Uterus (tissue), 4 donors: ENCODE data around the gene LIG3. TPM values are rescaled to one million over a fixed set of nuclear protein-coding genes. Genes with fewer than 3 reads are reported as not detected.
"Not testable (repeated sequence)": the region's sequence is repeated elsewhere in the genome, so short reads cannot be mapped to it uniquely, and the experiment has no call there.

Source experiments
- DNase-seq, 2 donors: peaks; one replicate each; pipeline ENCODE4 v3.0.0-alpha.2; 2019 to 2020
- H3K27ac ChIP-seq, 2 donors: fragments of 200-600 bp; sonication (generic); 1 replicate in 1 of 2; 2 replicates in 1 of 2; pipeline ENCODE4 v1.5.1; 2016 to 2018
- H3K27me3 ChIP-seq, 2 donors: fragments of 200-600 bp; sonication (generic); one replicate each; pipeline ENCODE4 v1.5.1; 2018 to 2019; ENCODE audit warnings: control low read depth in 1 of 2
- H3K36me3 ChIP-seq, 2 donors: fragments of 200-600 bp; sonication (generic); one replicate each; pipeline ENCODE4 v1.5.1; 2019; ENCODE audit warnings: control low read depth in 1 of 2
- H3K4me1 ChIP-seq, 2 donors: fragments of 200-600 bp; sonication (generic); one replicate each; pipeline ENCODE4 v1.5.1; 2018 to 2019; ENCODE audit warnings: control low read depth in 1 of 2
- H3K4me3 ChIP-seq, 2 donors: fragments of 200-600 bp; sonication (generic); 1 replicate in 1 of 2; 2 replicates in 1 of 2; pipeline ENCODE4 v1.5.1; 2018 to 2019; ENCODE audit warnings: mild to moderate bottlenecking in 1 of 2
- H3K9me3 ChIP-seq, 2 donors: fragments of 200-600 bp; sonication (generic); one replicate each; pipeline ENCODE4 v1.5.1; 2019; ENCODE audit warnings: control low read depth in 1 of 2
- POLR2A ChIP-seq, 2 donors: fragments of 450-650 bp; IDR thresholded peaks; one replicate each; pipeline ENCODE4 v1.6.1; 2016; ENCODE audit warnings: antibody characterized with exemption in 2 of 2, mild to moderate bottlenecking in 1 of 2, moderate library complexity in 1 of 2
- intact Hi-C: fragments of 100-400 bp; cut with DNase I; formaldehyde crosslinking; loops from one replicate; pipeline ENCODE4 v1.15.1; 2023; ENCODE audit warnings: low total_unique reads
- total RNA-seq, 4 donors: library from RNA; depleted of rRNA in 3 of 4; stranded (reverse); fragments of >200 nt in 3 of 4; gene quantifications; one replicate each; pipeline versions ENCODE4 v1.1.0 to v1.2.4, GENCODE V29; 2014 to 2023
- TF ChIP-seq, protein P1 (sequence below), 4 experiments: fragments of 200-600 bp in 2 of 4; fragments of 450-650 bp in 2 of 4; sonication (generic) in 2 of 4; IDR thresholded peaks; one replicate each; pipeline ENCODE4 v1.5.1; 2016 to 2019; ENCODE audit warnings: antibody characterized with exemption in 4 of 4, mild to moderate bottlenecking in 2 of 4, moderate library complexity in 1 of 4
- donor health status: DM: yes; HTN: yes; CAD: no.

The LIG3 gene
- 100 to 1,000 TPM in 1 of 4 donors, 10 to 100 TPM in 3; 11.5 to 108 (median 57.0) TPM for total RNA-seq

DNA sequence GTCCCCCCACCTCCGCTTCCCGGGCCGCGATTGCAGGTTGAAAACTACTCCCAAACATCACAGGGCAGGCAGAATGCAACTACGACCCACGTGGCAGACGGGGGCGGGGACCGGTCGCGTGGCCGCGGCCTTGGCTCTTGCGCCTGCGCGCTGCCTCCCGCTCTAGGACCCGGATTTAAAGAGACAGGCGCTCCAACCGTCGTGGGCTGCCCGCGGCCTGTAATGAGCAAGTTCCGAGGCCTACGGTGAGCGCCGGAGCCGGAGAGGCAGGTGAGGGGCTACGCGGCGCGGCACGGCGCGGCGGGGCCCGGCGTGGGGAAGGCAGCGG is at the start of gene LIG3:
TSS of gene LIG3 (plus strand) at position 160 of the 328 bp plus-strand sequence. CDS start 2,494 bp downstream, outside the sequence.
- peak; percentile 56 to 81 for TF ChIP-seq POLR2A (IDR thresholded peaks at IDR 0.05)
- TF ChIP-seq, protein P1, sequence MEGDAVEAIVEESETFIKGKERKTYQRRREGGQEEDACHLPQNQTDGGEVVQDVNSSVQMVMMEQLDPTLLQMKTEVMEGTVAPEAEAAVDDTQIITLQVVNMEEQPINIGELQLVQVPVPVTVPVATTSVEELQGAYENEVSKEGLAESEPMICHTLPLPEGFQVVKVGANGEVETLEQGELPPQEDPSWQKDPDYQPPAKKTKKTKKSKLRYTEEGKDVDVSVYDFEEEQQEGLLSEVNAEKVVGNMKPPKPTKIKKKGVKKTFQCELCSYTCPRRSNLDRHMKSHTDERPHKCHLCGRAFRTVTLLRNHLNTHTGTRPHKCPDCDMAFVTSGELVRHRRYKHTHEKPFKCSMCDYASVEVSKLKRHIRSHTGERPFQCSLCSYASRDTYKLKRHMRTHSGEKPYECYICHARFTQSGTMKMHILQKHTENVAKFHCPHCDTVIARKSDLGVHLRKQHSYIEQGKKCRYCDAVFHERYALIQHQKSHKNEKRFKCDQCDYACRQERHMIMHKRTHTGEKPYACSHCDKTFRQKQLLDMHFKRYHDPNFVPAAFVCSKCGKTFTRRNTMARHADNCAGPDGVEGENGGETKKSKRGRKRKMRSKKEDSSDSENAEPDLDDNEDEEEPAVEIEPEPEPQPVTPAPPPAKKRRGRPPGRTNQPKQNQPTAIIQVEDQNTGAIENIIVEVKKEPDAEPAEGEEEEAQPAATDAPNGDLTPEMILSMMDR (IDR thresholded peaks at IDR 0.05): no peak
- intact Hi-C loops: no loop called here
- peak within 1 kb of the TSS; percentile 99 for H3K27ac ChIP-seq
- no peaks in the 10 kb centered on the region for H3K36me3 ChIP-seq
- no peaks in the 10 kb centered on the region for H3K4me1 ChIP-seq
- H3K27me3 ChIP-seq: no peaks in the 10 kb centered on the region
- H3K9me3 ChIP-seq: no peaks in the 10 kb centered on the region
- H3K4me3 ChIP-seq: peak within 1 kb of the TSS; percentile 82 to 83
- peak; percentile 94 to 95 for DNase-seq

DNA sequence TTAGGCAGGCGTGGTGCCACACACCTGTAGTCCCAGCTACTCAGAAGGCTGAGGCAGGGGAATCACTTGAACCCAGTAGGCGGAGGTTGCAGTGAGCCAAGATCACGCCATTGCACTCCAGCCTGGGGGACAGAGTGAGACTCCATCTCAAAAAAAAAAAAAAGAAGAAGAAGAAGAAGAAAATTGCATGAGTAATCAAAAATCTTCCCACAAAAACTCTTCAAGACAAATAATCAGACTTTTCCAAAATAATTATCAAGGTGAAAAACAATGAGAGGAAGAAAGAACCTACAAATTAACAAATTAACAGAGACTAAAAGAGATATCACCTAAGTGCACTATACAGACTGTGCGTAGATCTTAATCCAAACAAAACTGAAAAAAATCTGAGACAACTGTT is 29.5 kb upstream of the LIG3 start:
- H3K9me3 ChIP-seq, H3K4me3 ChIP-seq, H3K27ac ChIP-seq, H3K36me3 ChIP-seq, H3K4me1 ChIP-seq, intact Hi-C loops, DNase-seq, H3K27me3 ChIP-seq: not testable (repeated sequence)

DNA sequence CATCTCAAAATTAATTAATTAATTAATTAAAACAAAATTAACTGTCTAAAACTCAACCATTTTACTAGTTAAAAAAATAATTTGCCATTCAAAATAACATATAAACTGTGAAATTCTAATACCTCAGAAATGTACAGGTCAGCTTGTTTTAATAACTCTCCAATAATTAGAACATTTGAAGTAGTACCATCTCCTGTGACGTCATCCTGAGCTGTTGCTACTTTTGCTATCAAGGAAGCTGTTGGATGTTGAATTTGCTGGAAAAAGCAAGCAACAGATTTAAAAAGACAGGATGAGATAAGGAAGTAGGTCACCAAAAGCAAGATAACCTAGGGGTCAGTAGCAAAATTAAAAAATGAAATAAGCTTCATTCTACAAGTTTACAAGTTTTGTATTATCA is 21.9 kb upstream of the LIG3 start:
- H3K4me3 ChIP-seq: no peak overlapping the region
- DNase-seq: no peak
- TF ChIP-seq, protein P1 (IDR thresholded peaks at IDR 0.05): no peak
- no peak for TF ChIP-seq POLR2A (IDR thresholded peaks at IDR 0.05)
- intact Hi-C loops: no loop called here
- no peaks in the 10 kb centered on the region for H3K36me3 ChIP-seq
- no peak overlapping the region for H3K27ac ChIP-seq
- no peaks in the 10 kb centered on the region for H3K9me3 ChIP-seq
- no peaks in the 10 kb centered on the region for H3K27me3 ChIP-seq
- H3K4me1 ChIP-seq: peaks cover 5 to 8% of the 10 kb centered on the region in 2 donors

DNA sequence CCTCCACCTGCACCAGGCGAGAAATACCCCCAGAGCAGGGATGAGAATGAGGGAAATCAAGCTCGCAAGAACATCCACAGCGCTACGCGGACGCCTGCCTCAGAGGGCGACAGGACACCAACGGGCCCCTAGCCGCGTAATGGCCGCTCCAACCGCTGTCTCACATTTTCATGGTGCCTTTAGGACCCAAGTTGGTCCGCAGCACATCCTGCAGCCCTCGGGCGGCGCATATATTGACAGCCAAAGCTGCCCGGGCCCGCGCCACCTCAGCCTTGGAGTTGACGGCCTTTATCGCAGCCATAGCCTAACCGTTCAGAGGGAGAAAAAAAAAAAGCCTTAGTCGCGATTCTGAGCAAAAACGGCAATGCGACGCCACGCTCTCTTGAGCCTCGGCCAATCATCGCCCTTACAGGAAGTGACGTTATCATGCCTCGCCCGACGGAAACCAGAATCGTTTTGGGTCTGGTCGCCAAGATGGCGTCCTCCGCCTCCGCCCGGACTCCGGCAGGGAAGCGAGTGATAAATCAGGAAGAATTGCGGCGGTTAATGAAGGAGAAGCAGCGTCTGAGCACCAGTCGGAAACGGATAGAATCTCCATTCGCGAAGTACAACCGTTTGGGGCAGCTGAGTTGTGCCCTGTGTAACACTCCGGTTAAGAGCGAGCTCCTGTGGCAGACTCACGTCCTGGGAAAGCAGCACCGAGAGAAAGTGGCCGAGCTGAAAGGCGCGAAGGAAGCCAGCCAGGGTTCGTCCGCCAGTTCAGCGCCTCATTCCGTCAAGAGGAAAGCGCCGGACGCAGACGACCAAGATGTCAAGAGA is 19.0 kb upstream of the LIG3 start, which contains the start of the genes CCT6B and ZNF830:
TSS of gene CCT6B (minus strand) at position 368 of the 819 bp plus-strand sequence. CDS start at position 301, 67 bp downstream.
TSS of gene ZNF830 (plus strand) at position 448 of the 819 bp plus-strand sequence. CDS start at position 475, 27 bp downstream.
- H3K27me3 ChIP-seq: no peaks in the 10 kb centered on the region
- TF ChIP-seq, protein P1 (IDR thresholded peaks at IDR 0.05): peak in 1 of 4 experiments; percentile 3
- TF ChIP-seq POLR2A (IDR thresholded peaks at IDR 0.05): peak; percentile 57 to 60
- peaks cover 5 to 8% of the 10 kb centered on the region in 2 donors for H3K4me1 ChIP-seq
- intact Hi-C loops: no loop called here
- DNase-seq: peak; percentile 92 to 94
- no peaks in the 10 kb centered on the region for H3K9me3 ChIP-seq
- H3K4me3 ChIP-seq: peak within 1 kb of the TSS; percentile 79 to 92
- H3K27ac ChIP-seq: peak within 1 kb of the TSS; percentile 87 to 96
- H3K36me3 ChIP-seq: no peaks in the 10 kb centered on the region

DNA sequence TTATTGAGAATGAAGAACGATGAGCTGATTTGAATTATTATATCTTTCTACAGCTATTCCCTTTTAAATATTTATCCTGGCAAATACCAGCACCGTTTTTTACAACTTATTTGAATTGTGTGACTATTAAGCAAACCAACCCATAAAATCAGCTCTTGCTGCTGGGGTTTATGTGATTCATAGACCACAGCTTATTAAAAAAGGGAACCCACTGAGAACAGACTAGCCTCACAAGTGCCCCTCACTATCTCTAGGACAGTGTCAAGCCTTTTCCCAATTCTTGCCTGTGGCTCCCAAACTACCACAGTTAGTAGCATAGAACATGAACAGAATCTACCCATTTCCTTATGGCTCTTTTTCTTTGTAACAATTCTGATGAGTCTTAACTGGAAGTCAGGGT is 6.1 kb upstream of the LIG3 start:
- intact Hi-C loops: no loop called here
- H3K4me1 ChIP-seq: no peaks in the 10 kb centered on the region
- no peak for TF ChIP-seq POLR2A (IDR thresholded peaks at IDR 0.05)
- TF ChIP-seq, protein P1 (IDR thresholded peaks at IDR 0.05): no peak

More for the DNA sequence above, 6.1 kb upstream of the LIG3 start:
- no peak for DNase-seq
- H3K4me3 ChIP-seq: no peak overlapping the region
- no peaks in the 10 kb centered on the region for H3K27me3 ChIP-seq
- no peaks in the 10 kb centered on the region for H3K36me3 ChIP-seq
- no peaks in the 10 kb centered on the region for H3K9me3 ChIP-seq
- no peak overlapping the region for H3K27ac ChIP-seq
